ENCODE measurements around the gene DPP4.

The DPP4 gene

GRCh38 chr2:162073888-162074631, at the start of gene DPP4:
TSS of gene DPP4 (minus strand) at chr2:162074215. CDS start at chr2:162073981, 234 bp downstream.
- peak in 1 of 3 donors; percentile 34 for DNase-seq (ENCODE audit: low read depth in 3 of 3, low spot score in 1 of 3)

GRCh38 chr2:162118166-162119031, 44.4 kb upstream of the DPP4 start:
- no peak for DNase-seq (ENCODE audit: low read depth in 3 of 3, low spot score in 1 of 3)

GRCh38 chr2:162116352-162116751, 42.3 kb upstream of the DPP4 start:
- no peak for DNase-seq (ENCODE audit: low read depth in 3 of 3, low spot score in 1 of 3)

- no peak for DNase-seq (ENCODE audit: low read depth in 3 of 3, low spot score in 1 of 3)
These were observed 41.1 kb upstream of the DPP4 start for GRCh38 chr2:162115076-162115475.

- DNase-seq (ENCODE audit: low read depth in 3 of 3, low spot score in 1 of 3), result no peak
These were observed 40.3 kb upstream of the DPP4 start for GRCh38 chr2:162114271-162114670.

GRCh38 chr2:162113776-162114168, 39.8 kb upstream of the DPP4 start:
- no peak for DNase-seq (ENCODE audit: low read depth in 3 of 3, low spot score in 1 of 3)

GRCh38 chr2:162113088-162113775, 39.2 kb upstream of the DPP4 start:
- no peak for DNase-seq (ENCODE audit: low read depth in 3 of 3, low spot score in 1 of 3)

- DNase-seq (ENCODE audit: low read depth in 3 of 3, low spot score in 1 of 3), result no peak
These were observed 38.2 kb upstream of the DPP4 start for GRCh38 chr2:162111958-162112850.

GRCh38 chr2:162107361-162107901, 33.4 kb upstream of the DPP4 start:
- DNase-seq (ENCODE audit: low read depth in 3 of 3, low spot score in 1 of 3), result no peak

- no peak for DNase-seq (ENCODE audit: low read depth in 3 of 3, low spot score in 1 of 3)
These were observed 32.7 kb upstream of the DPP4 start for GRCh38 chr2:162106746-162107145.

- no peak for DNase-seq (ENCODE audit: low read depth in 3 of 3, low spot score in 1 of 3)
These were observed 32.1 kb upstream of the DPP4 start for GRCh38 chr2:162106146-162106551.

GRCh38 chr2:162103443-162104009, 29.5 kb upstream of the DPP4 start:
- no peak for DNase-seq (ENCODE audit: low read depth in 3 of 3, low spot score in 1 of 3)

GRCh38 chr2:162100579-162100978, 26.6 kb upstream of the DPP4 start:
- no peak for DNase-seq (ENCODE audit: low read depth in 3 of 3, low spot score in 1 of 3)

GRCh38 chr2:162099836-162100235, 25.8 kb upstream of the DPP4 start:
- DNase-seq (ENCODE audit: low read depth in 3 of 3, low spot score in 1 of 3), result no peak

GRCh38 chr2:162092658-162093556, 18.9 kb upstream of the DPP4 start:
- DNase-seq (ENCODE audit: low read depth in 3 of 3, low spot score in 1 of 3), result no peak

GRCh38 chr2:162092008-162092390, 18.0 kb upstream of the DPP4 start:
- no peak for DNase-seq (ENCODE audit: low read depth in 3 of 3, low spot score in 1 of 3)

- no peak for DNase-seq (ENCODE audit: low read depth in 3 of 3, low spot score in 1 of 3)
These were observed 17.5 kb upstream of the DPP4 start for GRCh38 chr2:162091325-162092007.

- DNase-seq (ENCODE audit: low read depth in 3 of 3, low spot score in 1 of 3), result no peak
These were observed 16.1 kb upstream of the DPP4 start for GRCh38 chr2:162090109-162090508.

GRCh38 chr2:162086904-162087303, 12.9 kb upstream of the DPP4 start:
- DNase-seq (ENCODE audit: low read depth in 3 of 3, low spot score in 1 of 3), result no peak
